Astrocyte of the spinal cord (primary cell): Measurements from ENCODE around the gene CR1L.
"Not testable (repeated sequence)": the region's sequence is repeated elsewhere in the genome, so short reads cannot be mapped to it uniquely, and the experiment has no call there.

ENCODE experiments used
- DNase-seq: peaks from one replicate; pipeline ENCODE4 v3.0.0; 2011; ENCODE audit warnings: low read depth, low spot score
- H3K4me3 ChIP-seq: 2 replicates; pipeline ENCODE4 v1.5.1; 2011; ENCODE audit warnings: low read depth, mild to moderate bottlenecking, low read length, moderate library complexity
- in situ Hi-C: cut with HindIII; loops from 2 replicates; pipeline ENCODE4 v1.10.0; 2017; ENCODE audit warnings: low sequenced_read_pairs
- TF ChIP-seq, protein P1 (sequence below): IDR thresholded peaks from 2 replicates; pipeline ENCODE4 v1.5.1; 2012; ENCODE audit warnings: low read depth, mild to moderate bottlenecking, low read length, inconsistent platforms

CR1L gene

DNA sequence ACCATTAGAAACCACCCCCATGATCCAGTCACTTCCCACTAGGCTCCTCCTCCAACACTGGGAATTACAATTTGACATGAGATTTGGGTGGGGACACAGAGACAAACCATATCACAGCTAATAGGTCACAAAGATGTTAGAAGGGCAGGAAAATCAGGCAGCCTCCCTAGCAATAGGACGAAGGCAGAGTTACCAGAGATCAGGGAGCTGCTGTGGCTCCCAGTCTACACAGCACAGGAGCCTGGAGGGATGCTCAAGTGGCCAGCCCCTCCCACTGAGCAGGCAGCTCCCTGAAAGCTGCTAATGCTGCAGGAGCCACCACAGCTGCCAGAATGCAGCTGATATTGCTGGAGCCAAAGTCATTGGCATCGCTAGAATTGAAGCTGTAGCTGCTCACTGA, 51.0 kb downstream of the CR1L start:
- TF ChIP-seq, protein P1, sequence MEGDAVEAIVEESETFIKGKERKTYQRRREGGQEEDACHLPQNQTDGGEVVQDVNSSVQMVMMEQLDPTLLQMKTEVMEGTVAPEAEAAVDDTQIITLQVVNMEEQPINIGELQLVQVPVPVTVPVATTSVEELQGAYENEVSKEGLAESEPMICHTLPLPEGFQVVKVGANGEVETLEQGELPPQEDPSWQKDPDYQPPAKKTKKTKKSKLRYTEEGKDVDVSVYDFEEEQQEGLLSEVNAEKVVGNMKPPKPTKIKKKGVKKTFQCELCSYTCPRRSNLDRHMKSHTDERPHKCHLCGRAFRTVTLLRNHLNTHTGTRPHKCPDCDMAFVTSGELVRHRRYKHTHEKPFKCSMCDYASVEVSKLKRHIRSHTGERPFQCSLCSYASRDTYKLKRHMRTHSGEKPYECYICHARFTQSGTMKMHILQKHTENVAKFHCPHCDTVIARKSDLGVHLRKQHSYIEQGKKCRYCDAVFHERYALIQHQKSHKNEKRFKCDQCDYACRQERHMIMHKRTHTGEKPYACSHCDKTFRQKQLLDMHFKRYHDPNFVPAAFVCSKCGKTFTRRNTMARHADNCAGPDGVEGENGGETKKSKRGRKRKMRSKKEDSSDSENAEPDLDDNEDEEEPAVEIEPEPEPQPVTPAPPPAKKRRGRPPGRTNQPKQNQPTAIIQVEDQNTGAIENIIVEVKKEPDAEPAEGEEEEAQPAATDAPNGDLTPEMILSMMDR, result no peak
- DNase-seq, result no peak
- in situ Hi-C loops, result no loop called here
- no peak overlapping the region for H3K4me3 ChIP-seq

DNA sequence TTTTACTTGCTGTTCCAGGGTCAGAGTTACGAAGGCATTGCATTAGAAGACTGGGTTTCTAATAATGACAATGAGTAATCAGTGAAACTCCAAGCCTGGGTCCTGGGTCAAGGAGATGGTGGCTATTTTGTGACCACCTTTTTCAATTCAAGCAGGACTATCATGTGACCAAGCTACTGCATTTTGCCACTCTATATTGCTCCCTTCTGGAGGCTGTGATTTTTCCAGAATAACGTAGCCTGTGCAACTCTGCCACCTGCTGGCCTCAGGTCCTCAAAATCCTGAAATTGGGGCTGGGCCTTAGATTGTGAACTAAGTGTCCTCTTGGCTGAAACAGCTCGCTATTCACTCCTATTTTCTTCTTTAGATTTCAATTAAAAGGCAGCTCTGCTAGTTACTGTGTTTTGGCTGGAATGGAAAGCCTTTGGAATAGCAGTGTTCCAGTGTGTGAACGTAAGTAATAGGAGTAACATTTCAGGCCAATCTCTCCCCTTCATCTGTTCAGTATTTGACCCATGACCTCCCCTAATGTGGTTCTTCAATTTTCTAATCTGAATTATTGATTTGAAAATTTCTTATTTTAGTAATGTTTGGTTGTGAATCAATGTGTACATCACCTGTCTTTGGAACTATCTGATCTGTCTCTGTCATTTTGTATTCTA, 54.0 kb downstream of the CR1L start:
- in situ Hi-C loops, result no loop called here
- TF ChIP-seq, protein P1, result peak; percentile 76
- H3K4me3 ChIP-seq, result no peak overlapping the region
- peak; percentile 49 for DNase-seq

DNA sequence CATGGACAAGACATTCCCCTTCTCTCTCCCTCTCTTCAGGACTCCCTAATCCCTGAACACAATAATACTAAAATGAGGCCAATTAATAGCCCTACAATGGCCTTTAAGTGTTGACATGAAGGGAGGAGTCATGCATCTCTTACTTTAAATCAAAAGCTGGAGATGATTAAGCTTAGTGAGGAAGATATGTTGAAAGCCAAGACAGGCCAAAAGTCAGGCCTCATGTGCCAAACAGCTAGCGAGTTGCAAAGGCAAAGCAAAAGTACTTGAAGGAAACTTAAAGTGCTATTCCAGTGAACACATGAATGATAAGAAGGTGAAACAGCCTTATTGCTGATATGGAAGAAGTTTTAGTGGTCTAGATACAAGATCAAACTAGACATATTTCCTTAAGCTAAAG, 57.4 kb downstream of the CR1L start:
- TF ChIP-seq, protein P1, result no peak
- H3K4me3 ChIP-seq, result no peak overlapping the region
- in situ Hi-C loops, result no loop called here
- no peak for DNase-seq

DNA sequence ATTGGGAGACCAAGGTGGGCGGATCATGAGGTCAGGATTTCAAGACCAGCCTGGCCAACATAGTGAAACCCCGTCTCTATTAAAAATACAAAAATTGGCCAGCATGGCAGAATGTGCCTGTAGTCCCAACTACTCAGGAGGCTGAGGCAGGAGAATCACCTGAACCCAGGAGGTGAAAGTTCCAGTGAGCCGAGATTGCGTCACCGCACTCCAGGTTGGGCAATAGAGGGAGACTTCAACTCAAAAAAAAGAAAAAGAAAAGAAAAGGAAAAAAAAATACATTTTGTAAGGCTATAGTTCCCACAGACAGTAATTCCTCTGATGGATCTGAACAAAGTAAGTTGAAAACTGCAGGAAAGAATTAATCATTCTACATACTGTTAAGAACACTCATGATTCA, 58.8 kb downstream of the CR1L start:
- in situ Hi-C loops, result no loop called here

DNA sequence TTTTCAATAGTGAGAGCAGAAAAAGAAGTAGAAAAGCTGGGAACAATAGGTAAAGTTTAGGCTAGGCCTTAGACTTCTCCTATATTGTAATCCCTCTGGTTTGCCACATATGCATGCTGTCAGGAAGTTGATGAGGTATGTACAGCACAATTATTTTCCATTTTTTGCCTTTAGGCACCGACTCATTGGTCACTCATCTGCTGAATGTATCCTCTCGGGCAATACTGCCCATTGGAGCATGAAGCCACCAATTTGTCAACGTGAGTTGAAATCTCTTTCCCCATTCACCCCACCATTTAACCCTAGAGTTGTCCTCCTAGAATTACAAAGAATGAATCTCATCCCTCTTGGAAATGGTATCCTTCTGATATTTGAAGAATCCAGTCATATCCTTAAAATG, 63.1 kb downstream of the CR1L start:
- DNase-seq, H3K4me3 ChIP-seq, in situ Hi-C loops: not testable (repeated sequence)

More for the DNA sequence above, 58.8 kb downstream of the CR1L start:
- TF ChIP-seq, protein P1, result no peak
- H3K4me3 ChIP-seq, result no peak overlapping the region
- no peak for DNase-seq

DNA sequence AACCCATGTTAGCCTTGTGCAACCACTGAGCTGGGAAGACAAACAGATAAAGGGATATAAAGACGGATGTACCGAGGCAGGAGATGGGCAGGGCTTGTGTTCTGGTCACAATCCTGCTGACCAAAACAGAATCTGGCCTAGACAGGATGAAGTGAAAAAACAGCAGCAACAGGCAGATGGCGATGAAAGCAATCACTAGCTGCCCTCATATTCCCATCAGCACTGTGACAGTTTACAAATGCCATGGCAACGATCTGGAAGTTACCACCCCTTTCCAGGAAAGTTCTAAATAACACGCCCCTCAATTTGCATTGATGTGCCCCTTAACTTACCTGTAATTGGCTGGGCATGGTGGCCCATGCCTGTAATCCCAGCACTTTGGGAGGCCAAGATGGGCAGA, 66.4 kb downstream of the CR1L start:
- H3K4me3 ChIP-seq, result no peak overlapping the region
- in situ Hi-C loops, result no loop called here
- TF ChIP-seq, protein P1, result peak; percentile 3
- no peak for DNase-seq

DNA sequence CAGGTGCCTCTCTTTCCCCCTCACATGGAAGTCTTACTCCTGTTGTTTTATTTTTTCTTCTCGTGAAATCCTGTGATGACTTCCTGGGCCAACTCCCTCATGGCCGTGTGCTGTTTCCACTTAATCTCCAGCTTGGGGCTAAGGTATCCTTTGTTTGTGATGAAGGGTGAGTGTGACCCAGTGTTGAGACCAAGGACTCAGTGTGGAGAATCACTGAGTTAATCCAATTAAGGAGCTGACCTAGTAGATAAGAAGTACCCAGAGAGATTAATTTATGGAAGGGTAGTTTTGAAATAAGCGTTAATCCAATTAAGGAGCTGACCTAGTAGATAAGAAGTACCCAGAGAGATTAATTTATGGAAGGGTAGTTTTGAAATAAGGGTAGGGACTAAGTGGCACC, 67.8 kb downstream of the CR1L start:
- in situ Hi-C loops, DNase-seq, H3K4me3 ChIP-seq: not testable (repeated sequence)

DNA sequence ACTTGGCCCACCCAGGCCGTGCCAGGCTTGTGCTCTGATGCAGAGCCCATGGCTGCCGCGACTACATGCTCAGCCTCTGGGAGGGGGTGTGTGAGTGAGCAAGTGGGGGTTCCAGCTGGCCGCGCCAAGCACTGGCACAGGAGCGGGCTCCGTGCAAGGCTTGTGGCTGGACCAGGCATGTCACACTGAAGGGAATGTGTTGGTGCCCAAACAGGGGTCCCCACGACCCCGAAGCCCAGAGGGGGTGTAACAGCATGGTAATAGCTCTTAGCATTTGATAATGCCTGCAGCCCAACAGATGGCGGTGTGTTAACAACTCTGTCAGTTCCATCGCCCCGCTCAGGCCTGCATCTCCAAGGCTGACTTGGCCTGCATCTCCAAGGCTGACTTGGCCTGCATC, 68.6 kb downstream of the CR1L start:
- no peak for DNase-seq

More for the DNA sequence above, 68.6 kb downstream of the CR1L start:
- in situ Hi-C loops, result no loop called here
- no peak overlapping the region for H3K4me3 ChIP-seq
- TF ChIP-seq, protein P1, result no peak
